CD4-positive, alpha-beta T cell treated with Interleukin-15 for 4 hours (primary cell): ENCODE measurements around the gene RHOT2.

Experiments
- DNase-seq: peaks from one replicate; pipeline ENCODE4 v3.0.0-alpha.2; 2020; ENCODE audit warnings: low spot score

The RHOT2 gene

GRCh38 chr16:632486-633335 is 35.2 kb upstream of the RHOT2 start:
- no peak for DNase-seq

GRCh38 chr16:633336-634050 is 34.4 kb upstream of the RHOT2 start:
- no peak for DNase-seq

GRCh38 chr16:634051-634670 is 33.8 kb upstream of the RHOT2 start:
- DNase-seq: no peak

- no peak for DNase-seq
Measured at GRCh38 chr16:634996-635395, 32.9 kb upstream of the RHOT2 start.

- no peak for DNase-seq
Measured at GRCh38 chr16:635573-636205, 32.2 kb upstream of the RHOT2 start.

DNA sequence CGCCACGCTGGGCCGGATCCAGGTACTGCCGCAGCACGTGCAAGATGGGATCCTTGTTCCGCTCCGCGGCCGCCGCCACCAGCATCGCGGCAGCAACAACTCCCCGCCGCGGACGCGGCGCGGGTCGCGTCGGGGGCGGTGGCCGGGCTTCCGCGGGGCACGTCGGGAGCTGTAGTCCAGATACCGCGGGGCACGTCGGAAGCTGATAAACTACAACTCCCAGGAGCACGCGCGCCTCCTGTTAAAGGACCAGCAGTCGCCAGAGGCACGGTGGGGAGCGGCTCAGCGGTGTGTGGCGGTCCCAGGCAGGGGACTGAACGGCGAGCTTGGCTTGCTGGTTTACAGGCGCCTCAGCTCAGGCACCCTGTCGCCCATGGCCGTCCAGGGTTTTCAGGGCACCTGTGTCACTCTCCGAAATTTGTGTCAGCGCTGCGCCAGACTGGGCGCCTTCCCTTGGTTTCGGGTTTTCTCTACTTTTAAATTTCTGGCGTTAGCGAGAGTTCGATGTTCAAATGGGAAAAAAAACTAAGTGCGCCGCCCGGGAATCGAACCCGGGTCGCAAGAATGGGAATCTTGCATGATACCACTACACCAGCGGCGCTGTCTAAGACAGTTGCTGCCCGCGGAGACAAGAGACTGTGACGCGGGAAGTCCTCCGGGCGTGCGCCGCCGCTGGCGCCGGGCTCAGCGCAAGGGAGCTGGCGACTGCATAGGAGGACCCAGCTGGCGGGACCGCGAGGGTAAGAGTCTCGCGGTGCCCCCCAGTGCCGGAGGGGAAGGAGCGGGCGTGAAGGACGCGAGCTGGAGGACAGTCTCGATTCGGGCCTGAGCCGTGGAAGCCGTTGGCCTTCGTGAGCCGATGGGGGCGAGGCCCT is 31.5 kb upstream of the RHOT2 start, which contains the start of gene METTL26:
Gene METTL26, minus strand, starts transcription at position 100 of the 875 bp plus-strand sequence. Its CDS starts 15 bp downstream, at position 85.
- DNase-seq: peak; percentile 93

GRCh38 chr16:637081-638018 is 30.6 kb upstream of the RHOT2 start:
- peak; percentile 88 for DNase-seq

DNA sequence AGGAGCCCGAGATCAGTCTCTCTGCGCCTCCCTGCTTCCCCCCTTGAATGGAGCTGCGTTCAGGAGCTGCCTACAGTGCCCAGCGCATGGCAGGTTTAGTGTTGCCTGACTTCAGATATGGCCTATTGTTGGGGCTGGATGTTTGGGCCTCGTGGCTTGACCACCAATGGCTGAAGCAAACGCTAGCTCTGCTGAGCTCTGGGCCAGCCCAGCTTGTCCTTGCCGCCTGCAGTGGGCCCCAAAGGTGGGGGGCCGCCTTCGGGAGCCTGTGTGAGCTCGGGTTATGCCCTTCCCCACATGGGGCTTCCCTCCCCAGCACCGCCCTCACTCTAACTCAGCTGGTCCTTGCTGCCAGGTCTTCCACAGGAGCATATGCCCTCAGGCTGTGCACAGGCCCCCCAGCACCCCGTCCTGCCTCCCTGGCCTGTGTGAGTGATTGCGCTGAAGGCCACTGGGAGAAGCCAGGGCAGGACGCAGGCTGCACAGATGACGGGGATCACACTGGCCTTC is 29.8 kb upstream of the RHOT2 start:
- DNase-seq: no peak

GRCh38 chr16:638836-639235 is 29.1 kb upstream of the RHOT2 start:
- DNase-seq: no peak

GRCh38 chr16:640614-641013 is 27.3 kb upstream of the RHOT2 start:
- no peak for DNase-seq

DNA sequence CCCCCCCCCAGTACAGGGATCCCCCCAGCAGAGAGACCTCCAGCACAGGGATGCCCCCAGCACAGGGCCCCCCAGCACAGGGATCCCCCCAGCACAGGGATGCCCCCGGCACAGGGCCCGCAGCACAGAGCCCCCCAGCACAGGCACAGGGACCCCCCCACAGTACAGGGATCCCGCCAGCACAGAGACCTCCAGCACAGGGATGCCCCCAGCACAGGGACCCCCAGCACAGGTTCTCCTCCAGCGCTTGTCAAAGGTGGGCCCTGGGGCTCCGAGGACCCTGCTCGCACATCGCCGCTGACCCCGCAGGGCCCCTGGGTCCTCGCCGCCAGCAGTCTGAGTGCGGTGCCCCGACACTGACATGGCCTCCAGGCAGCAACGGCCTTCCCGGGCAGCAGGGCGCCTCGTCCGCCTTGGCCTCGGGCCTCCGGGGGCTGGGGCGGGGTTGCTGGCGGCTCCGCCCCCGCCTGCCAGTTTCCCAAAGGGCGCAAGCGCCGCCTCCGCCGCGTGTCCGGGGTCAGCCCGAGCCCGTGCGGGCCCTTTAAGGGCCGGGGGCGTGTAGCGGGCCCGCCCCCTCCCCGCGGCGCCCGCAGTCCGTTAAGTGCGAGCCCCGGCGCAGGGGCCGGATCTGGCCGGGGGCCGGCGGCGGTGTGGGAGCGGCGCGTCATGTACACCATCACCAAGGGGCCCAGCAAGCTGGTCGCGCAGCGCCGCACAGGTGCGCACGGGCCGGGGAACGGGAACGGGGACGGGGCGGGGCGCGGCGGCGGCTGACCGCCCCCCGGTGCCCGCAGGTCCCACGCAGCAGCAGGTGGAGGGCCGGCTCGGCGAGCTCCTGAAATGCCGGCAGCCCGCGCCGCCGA is 26.4 kb upstream of the RHOT2 start, which contains the start of gene MCRIP2:
Gene MCRIP2, plus strand, starts transcription at position 503 of the 863 bp plus-strand sequence. Its CDS starts 164 bp downstream, at position 667.
- DNase-seq: peak; percentile 57

DNA sequence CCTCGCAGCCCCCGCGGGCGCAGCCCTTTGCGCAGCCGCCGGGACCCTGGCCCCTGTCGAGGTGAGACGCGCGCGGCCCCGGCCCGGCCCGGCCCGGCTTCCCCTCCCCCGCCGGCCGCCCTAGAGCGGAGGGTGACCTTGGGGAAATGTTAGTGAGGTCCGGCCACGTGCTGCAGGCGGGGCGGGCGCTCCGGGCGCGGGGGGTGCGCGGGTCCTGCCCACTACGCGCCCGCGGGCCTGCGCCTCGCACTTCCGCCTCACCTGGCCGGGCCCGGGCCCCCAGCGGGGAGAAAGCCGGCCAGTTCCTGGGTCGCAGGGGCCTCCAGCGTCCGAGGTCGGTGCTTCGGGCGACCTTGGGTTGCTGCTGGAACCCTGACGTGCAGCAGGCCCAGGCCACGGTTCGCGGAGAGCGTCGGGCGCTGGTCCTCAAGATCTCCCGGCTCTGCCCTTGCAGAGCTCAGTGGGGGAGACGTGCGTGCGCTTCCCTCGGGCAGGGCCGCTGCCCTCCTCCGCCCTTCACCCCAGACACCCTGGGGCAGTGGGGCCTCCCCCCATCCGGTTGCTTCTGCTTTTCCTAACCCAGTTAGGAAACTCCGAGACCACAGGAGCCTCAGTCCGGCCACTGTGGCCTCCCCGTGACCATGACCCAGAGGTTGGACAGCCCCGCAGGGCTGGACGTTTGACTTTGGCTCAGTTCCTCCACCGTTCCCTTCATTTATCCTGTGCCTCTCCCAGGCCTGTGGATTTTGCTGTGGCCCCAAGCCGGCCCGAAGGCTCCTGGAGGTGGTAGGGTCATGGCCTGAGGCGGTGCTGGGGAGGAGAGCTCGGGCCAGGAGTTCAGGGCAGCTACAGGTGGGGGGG is 25.5 kb upstream of the RHOT2 start:
- no peak for DNase-seq

GRCh38 chr16:643050-643368 is 24.9 kb upstream of the RHOT2 start:
- no peak for DNase-seq

GRCh38 chr16:644556-644955 is 23.4 kb upstream of the RHOT2 start:
- DNase-seq: no peak

GRCh38 chr16:645852-646678 is 21.9 kb upstream of the RHOT2 start:
- no peak for DNase-seq

- no peak for DNase-seq
Measured at GRCh38 chr16:646679-647172, 21.2 kb upstream of the RHOT2 start.
